Measurements from ENCODE around the gene LCN10. TPM values are rescaled to one million over a fixed set of nuclear protein-coding genes. Genes with fewer than 3 reads are reported as not detected.

The LCN10 gene
- total RNA-seq, 1 experiment from 2014 or later = not detected

DNA sequence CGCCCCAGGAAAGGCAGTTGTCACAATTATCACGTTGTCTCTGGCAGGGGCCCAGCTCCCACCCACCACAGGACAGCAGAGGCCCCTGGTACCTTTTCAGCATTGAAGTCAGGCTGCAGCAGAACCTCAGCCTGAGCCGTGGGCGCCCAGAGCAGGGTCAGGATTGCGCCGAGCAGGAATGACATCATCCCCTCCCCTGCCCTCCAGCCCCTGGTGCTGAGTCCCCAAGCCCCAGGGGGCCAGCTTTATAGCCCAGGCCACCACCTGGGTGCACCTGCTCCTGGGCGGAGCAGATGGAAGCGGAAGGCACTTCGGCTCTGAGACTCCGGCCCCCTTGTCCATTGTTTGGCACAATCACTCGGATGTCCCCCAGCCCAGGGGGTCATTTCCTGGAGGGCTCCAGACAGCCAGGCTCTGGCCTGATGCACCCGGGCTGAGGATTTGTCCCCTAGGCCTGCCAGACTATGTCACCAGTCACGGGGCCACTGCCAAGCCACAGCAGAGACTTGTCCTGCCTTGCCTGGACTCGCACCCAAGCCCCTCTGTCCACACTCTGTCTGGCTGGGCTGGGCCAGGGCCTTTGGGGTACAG, 21.7 kb upstream of the LCN10 start, which contains the start of gene LCN15:
TSS of gene LCN15 (minus strand) at position 218 of the 591 bp plus-strand sequence. CDS start at position 188, 30 bp downstream.
- intact Hi-C loops (cut with micrococcal nuclease; ENCODE audit: unreplicated experiment) = no loop called here
- BruUV-seq (replicated peaks) = no TSS peak
- ChIA-PET POLR2A (no interaction called here), CTCF (no interaction called here)
- in situ Hi-C loops (cut with HindIII; ENCODE audit: low pct_unique_long_range_greater_than_20kb, low sequenced_read_pairs) = no loop called here
- ATAC-seq (no peak), DNase-seq (ENCODE audit: low read depth, low spot score) (no peak)
- no peak within 1 kb of the TSS for H3K4me3 ChIP-seq (ENCODE audit: low read depth in 2 of 2, low read length in 2 of 2)
- H3K4me1 ChIP-seq (ENCODE audit: control insufficient read depth, insufficient read depth, low read length) = peaks cover 3% of the 10 kb centered on the region; the same call in 1 of the 2 replicates
- TF ChIP-seq SIN3A (IDR thresholded peaks at IDR 0.05; ENCODE audit: borderline replicate concordance, insufficient read depth, low read depth, low read length) (no peak), TCF7L2 (IDR thresholded peaks at IDR 0.05; ENCODE audit: low read depth, low read length) (no peak), POLR2AphosphoS5 (IDR thresholded peaks at IDR 0.05; ENCODE audit: low read depth, low read length) (no peak)
- TF ChIP-seq, protein P1, sequence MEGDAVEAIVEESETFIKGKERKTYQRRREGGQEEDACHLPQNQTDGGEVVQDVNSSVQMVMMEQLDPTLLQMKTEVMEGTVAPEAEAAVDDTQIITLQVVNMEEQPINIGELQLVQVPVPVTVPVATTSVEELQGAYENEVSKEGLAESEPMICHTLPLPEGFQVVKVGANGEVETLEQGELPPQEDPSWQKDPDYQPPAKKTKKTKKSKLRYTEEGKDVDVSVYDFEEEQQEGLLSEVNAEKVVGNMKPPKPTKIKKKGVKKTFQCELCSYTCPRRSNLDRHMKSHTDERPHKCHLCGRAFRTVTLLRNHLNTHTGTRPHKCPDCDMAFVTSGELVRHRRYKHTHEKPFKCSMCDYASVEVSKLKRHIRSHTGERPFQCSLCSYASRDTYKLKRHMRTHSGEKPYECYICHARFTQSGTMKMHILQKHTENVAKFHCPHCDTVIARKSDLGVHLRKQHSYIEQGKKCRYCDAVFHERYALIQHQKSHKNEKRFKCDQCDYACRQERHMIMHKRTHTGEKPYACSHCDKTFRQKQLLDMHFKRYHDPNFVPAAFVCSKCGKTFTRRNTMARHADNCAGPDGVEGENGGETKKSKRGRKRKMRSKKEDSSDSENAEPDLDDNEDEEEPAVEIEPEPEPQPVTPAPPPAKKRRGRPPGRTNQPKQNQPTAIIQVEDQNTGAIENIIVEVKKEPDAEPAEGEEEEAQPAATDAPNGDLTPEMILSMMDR (IDR thresholded peaks at IDR 0.05) = no peak
- TF ChIP-seq, protein P2, sequence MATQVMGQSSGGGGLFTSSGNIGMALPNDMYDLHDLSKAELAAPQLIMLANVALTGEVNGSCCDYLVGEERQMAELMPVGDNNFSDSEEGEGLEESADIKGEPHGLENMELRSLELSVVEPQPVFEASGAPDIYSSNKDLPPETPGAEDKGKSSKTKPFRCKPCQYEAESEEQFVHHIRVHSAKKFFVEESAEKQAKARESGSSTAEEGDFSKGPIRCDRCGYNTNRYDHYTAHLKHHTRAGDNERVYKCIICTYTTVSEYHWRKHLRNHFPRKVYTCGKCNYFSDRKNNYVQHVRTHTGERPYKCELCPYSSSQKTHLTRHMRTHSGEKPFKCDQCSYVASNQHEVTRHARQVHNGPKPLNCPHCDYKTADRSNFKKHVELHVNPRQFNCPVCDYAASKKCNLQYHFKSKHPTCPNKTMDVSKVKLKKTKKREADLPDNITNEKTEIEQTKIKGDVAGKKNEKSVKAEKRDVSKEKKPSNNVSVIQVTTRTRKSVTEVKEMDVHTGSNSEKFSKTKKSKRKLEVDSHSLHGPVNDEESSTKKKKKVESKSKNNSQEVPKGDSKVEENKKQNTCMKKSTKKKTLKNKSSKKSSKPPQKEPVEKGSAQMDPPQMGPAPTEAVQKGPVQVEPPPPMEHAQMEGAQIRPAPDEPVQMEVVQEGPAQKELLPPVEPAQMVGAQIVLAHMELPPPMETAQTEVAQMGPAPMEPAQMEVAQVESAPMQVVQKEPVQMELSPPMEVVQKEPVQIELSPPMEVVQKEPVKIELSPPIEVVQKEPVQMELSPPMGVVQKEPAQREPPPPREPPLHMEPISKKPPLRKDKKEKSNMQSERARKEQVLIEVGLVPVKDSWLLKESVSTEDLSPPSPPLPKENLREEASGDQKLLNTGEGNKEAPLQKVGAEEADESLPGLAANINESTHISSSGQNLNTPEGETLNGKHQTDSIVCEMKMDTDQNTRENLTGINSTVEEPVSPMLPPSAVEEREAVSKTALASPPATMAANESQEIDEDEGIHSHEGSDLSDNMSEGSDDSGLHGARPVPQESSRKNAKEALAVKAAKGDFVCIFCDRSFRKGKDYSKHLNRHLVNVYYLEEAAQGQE (IDR thresholded peaks at IDR 0.05; ENCODE audit: insufficient read depth in 1 of 2, low read depth in 2 of 2, low read length in 1 of 2) = no peak
- no peaks in the 10 kb centered on the region for H3K27me3 ChIP-seq (ENCODE audit: control insufficient read depth, insufficient read depth, low read length)
- no peaks in the 10 kb centered on the region for H3K9me3 ChIP-seq (ENCODE audit: control insufficient read depth, insufficient read depth, low read depth, low read length)
- no peaks in the 10 kb centered on the region for H3K36me3 ChIP-seq (ENCODE audit: control insufficient read depth, insufficient read depth, low read length)
- H3K27ac ChIP-seq (ENCODE audit: low read length) = no peak within 1 kb of the TSS

DNA sequence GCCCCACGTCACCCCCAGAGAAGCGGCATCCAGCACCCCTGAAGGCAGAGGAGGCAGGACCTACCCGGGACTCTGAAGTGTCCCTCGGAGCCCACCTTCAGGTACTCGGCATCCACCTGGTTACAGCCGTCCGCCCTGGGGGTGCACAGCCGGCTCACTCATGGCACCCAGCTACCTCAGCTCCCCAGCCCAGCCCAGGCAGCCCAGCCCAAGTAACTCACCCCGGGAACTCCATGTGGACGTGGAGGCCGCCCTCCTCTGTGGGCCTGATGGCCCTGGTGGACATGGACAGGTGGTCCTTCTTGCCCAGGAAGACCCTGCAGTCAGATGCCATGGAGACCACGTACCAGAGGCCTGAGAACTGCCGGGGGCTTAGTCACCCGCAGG, 20.9 kb upstream of the LCN10 start:
- no TSS peak for BruUV-seq (replicated peaks)
- in situ Hi-C loops (cut with HindIII; ENCODE audit: low pct_unique_long_range_greater_than_20kb, low sequenced_read_pairs) (no loop called here), intact Hi-C loops (cut with micrococcal nuclease; ENCODE audit: unreplicated experiment) (no loop called here)
- no peak overlapping the region for H3K27ac ChIP-seq (ENCODE audit: low read length)
- no peaks in the 10 kb centered on the region for H3K36me3 ChIP-seq (ENCODE audit: control insufficient read depth, insufficient read depth, low read length)
- H3K9me3 ChIP-seq (ENCODE audit: control insufficient read depth, insufficient read depth, low read depth, low read length) = no peaks in the 10 kb centered on the region
- ChIA-PET POLR2A (no interaction called here), CTCF (interaction anchor here (0.5 kb wide), 1 partner anchor 27 kb away, joined by 6 read pairs; no protein-coding TSS in a partner anchor)
- H3K4me1 ChIP-seq (ENCODE audit: control insufficient read depth, insufficient read depth, low read length) = peaks cover 3% of the 10 kb centered on the region; the same call in 1 of the 2 replicates
- DNase-seq (ENCODE audit: low read depth, low spot score) = no peak
- no peak for ATAC-seq
- no peak overlapping the region for H3K4me3 ChIP-seq (ENCODE audit: low read depth in 2 of 2, low read length in 2 of 2)
- TF ChIP-seq, protein P2 (IDR thresholded peaks at IDR 0.05; ENCODE audit: insufficient read depth in 1 of 2, low read depth in 2 of 2, low read length in 1 of 2) = no peak
- TF ChIP-seq, protein P1 (IDR thresholded peaks at IDR 0.05) = no peak
- TF ChIP-seq POLR2AphosphoS5 (IDR thresholded peaks at IDR 0.05; ENCODE audit: low read depth, low read length) (no peak), SIN3A (IDR thresholded peaks at IDR 0.05; ENCODE audit: borderline replicate concordance, insufficient read depth, low read depth, low read length) (no peak), TCF7L2 (IDR thresholded peaks at IDR 0.05; ENCODE audit: low read depth, low read length) (no peak)
- H3K27me3 ChIP-seq (ENCODE audit: control insufficient read depth, insufficient read depth, low read length) = no peaks in the 10 kb centered on the region
